Endothelial cell of umbilical vein (primary cell): ENCODE results near the gene CP. TPM values are rescaled to one million over a fixed set of nuclear protein-coding genes. Genes with fewer than 3 reads are reported as not detected.

Source experiments
- BruUV-seq: library from RNA; stranded (reverse); fragments of 400-500 nt; replicated peaks from 2 replicates; lab custom pipeline; 2021; lab: Mats Ljungman, UMichigan
- CTCF ChIA-PET: fragments of 300-600, 350-600 bp; sonication (Branson Sonifier 250); formaldehyde crosslinking; loops from one replicate; lab custom pipeline; 2021; ENCODE audit warnings: antibody characterized with exemption, inconsistent platforms; lab: Charles Lee
- POLR2A ChIA-PET: fragments of 300-600, 350-600 bp; sonication (Branson Sonifier 250); formaldehyde crosslinking; loops from one replicate; lab custom pipeline; 2021; ENCODE audit warnings: antibody characterized with exemption, inconsistent platforms; lab: Charles Lee
- DNase-seq: peaks from one replicate; pipeline ENCODE4 v3.0.0-alpha.2; 2011; ENCODE audit warnings: low read depth, low spot score
- FAIRE-seq: peaks from 2 replicates; lab custom pipeline; 2011; peaks lifted over from hg19 to GRCh38; lab: Jason Lieb, UNC
- H2AFZ ChIP-seq: 2 replicates; pipeline ENCODE4 v1.6.0; 2012; ENCODE audit warnings: low read depth, low read length, control low read depth, inconsistent platforms
- H3K27ac ChIP-seq: 2 replicates; pipeline ENCODE4 v1.5.1; 2011; ENCODE audit warnings: low read depth, mild to moderate bottlenecking, control low read depth, low read length, moderate library complexity; ENCODE audit not compliant: insufficient read depth
- H3K27me3 ChIP-seq, 2 experiments: 2 replicates each; pipeline versions ENCODE4 v1.6.0 to v1.6.1; 2011; ENCODE audit warnings: low read length in 2 of 2, mixed read lengths in 1 of 2; ENCODE audit not compliant: control insufficient read depth in 2 of 2, insufficient read depth in 2 of 2
- H3K36me3 ChIP-seq, 2 experiments: 2 replicates in 1 of 2; 3 replicates in 1 of 2; pipeline ENCODE4 v1.5.1; 2011; ENCODE audit warnings: low read length in 2 of 2, mild to moderate bottlenecking in 1 of 2, moderate library complexity in 1 of 2; ENCODE audit not compliant: control insufficient read depth in 2 of 2, insufficient read depth in 2 of 2; ENCODE audit errors: extremely low read depth in 1 of 2
- H3K4me1 ChIP-seq: 3 replicates; pipeline ENCODE4 v1.5.1; 2011; ENCODE audit warnings: mild to moderate bottlenecking, low read length; ENCODE audit not compliant: control insufficient read depth, insufficient read depth; ENCODE audit errors: extremely low read depth
- H3K4me2 ChIP-seq: 2 replicates; pipeline ENCODE4 v1.6.1; 2011; ENCODE audit warnings: low read length, control low read depth, mixed read lengths; ENCODE audit not compliant: insufficient read depth
- H3K4me3 ChIP-seq, 3 experiments: fragments of 200-600 bp in 1 of 3; sonication (generic), shearing (Covaris generic) in 1 of 3; replicated peaks in 1 of 3; 2 replicates each; pipeline ENCODE4 v1.5.1; 2011 to 2016; ENCODE audit warnings: control low read depth in 3 of 3, low read length in 3 of 3, mild to moderate bottlenecking in 2 of 3, inconsistent platforms in 1 of 3, low read depth in 1 of 3, moderate library complexity in 1 of 3; ENCODE audit not compliant: insufficient read depth in 1 of 3
- H3K79me2 ChIP-seq: 2 replicates; pipeline ENCODE4 v1.6.0; 2012; ENCODE audit warnings: low read length, inconsistent platforms; ENCODE audit not compliant: control insufficient read depth, insufficient read depth
- H3K9ac ChIP-seq: replicated peaks from 2 replicates; pipeline ENCODE3; 2011; ENCODE audit warnings: low read length, control low read depth; ENCODE audit not compliant: insufficient read depth; ENCODE audit errors: extremely low read depth
- H3K9me1 ChIP-seq: replicated peaks from 3 replicates; pipeline ENCODE4 v1.6.0; 2011; ENCODE audit warnings: mild to moderate bottlenecking, low read length; ENCODE audit not compliant: control insufficient read depth, insufficient read depth; ENCODE audit errors: extremely low read depth
- H3K9me3 ChIP-seq: replicated peaks from 2 replicates; pipeline ENCODE4 v1.5.1; 2012; ENCODE audit warnings: low read length, inconsistent platforms; ENCODE audit not compliant: control insufficient read depth, insufficient read depth
- H4K20me1 ChIP-seq: replicated peaks from 2 replicates; pipeline ENCODE3; 2011; ENCODE audit warnings: mild to moderate bottlenecking, low read length; ENCODE audit not compliant: control insufficient read depth, insufficient read depth; ENCODE audit errors: extremely low read depth
- CTCF ChIP-seq, 2 donors: IDR thresholded peaks; 1 replicate in 1 of 2; 2 replicates in 1 of 2; pipeline ENCODE4 v1.5.1; 2011; ENCODE audit warnings: low read length in 2 of 2, mild to moderate bottlenecking in 2 of 2, moderate library complexity in 2 of 2, control low read depth in 1 of 2, inconsistent platforms in 1 of 2, low read depth in 1 of 2; ENCODE audit not compliant: insufficient read depth in 1 of 2; ENCODE audit errors: extremely low read depth in 1 of 2
- EZH2 ChIP-seq: IDR thresholded peaks from 2 replicates; pipeline ENCODE4 v1.6.1; 2012; ENCODE audit warnings: borderline replicate concordance, low read depth, mild to moderate bottlenecking, moderate library complexity, low read length, inconsistent platforms; ENCODE audit not compliant: severe bottlenecking
- FOS ChIP-seq: IDR thresholded peaks from 2 replicates; pipeline ENCODE4 v1.6.1; 2011; ENCODE audit warnings: mild to moderate bottlenecking, low read length, moderate library complexity, borderline replicate concordance; ENCODE audit not compliant: insufficient read depth
- GATA2 ChIP-seq: IDR thresholded peaks from 2 replicates; pipeline ENCODE4 v1.7.0; 2011; ENCODE audit warnings: low read depth, mild to moderate bottlenecking, moderate library complexity, mixed read lengths, low read length; ENCODE audit not compliant: insufficient read length, insufficient read depth
- JUN ChIP-seq: IDR thresholded peaks from 2 replicates; pipeline ENCODE4 v1.6.1; 2011; ENCODE audit warnings: borderline replicate concordance, low read depth; ENCODE audit not compliant: insufficient read length, insufficient read depth
- MAX ChIP-seq: IDR thresholded peaks from 2 replicates; pipeline ENCODE4 v1.6.1; 2011; ENCODE audit not compliant: insufficient read depth, insufficient read length
- MYC ChIP-seq: IDR thresholded peaks from one replicate; pipeline ENCODE4 v1.6.1; 2011; ENCODE audit warnings: mild to moderate bottlenecking, low read depth, low read length
- POLR2A ChIP-seq: IDR thresholded peaks from 2 replicates; pipeline ENCODE4 v1.6.1; 2012; ENCODE audit warnings: low read depth, mild to moderate bottlenecking, control low read depth, low read length
- POLR2AphosphoS5 ChIP-seq: IDR thresholded peaks from 2 replicates; pipeline ENCODE4 v1.6.1; 2012; ENCODE audit warnings: low read depth, mild to moderate bottlenecking, control low read depth, low read length, moderate library complexity; ENCODE audit not compliant: insufficient read depth
- dilution Hi-C: fragments of 300-500 bp; cut with MboI; formaldehyde crosslinking; loops from one replicate; pipeline ENCODE4 v1.15.0; 2019; ENCODE audit warnings: low sequenced_read_pairs; ENCODE audit not compliant: extremely low pct_ligation_motif_present
- intact Hi-C: fragments of 100-400 bp; cut with micrococcal nuclease; formaldehyde crosslinking; loops from one replicate; pipeline ENCODE4 v1.10.0; 2022
- polyA plus RNA-seq, 4 experiments: library from polyadenylated mRNA; depleted of rRNA in 3 of 4; stranded (reverse) in 3 of 4; unstranded in 1 of 4; fragments of >200 nt; gene quantifications; 2 replicates each; pipeline versions ENCODE4 v1.2.1 to v1.2.3, GENCODE V29; 2011 to 2012; ENCODE audit warnings: missing spikeins in 1 of 4
- total RNA-seq: library from RNA; stranded (reverse); gene quantifications from 2 replicates; pipeline ENCODE4 v1.2.3, GENCODE V29; 2021

Gene CP
- total and polyA plus RNA-seq, 2 donors (not counting 3 experiments of a cell fraction or from before 2014, with no cell fraction given): not detected

- Histone ChIP-seq H3K9me1 (no peaks in the 10 kb centered on the region), H4K20me1 (no peaks in the 10 kb centered on the region), H3K36me3 (peaks cover 0 to 3% of the 10 kb centered on the region in 2 experiments), H3K9ac (no peak overlapping the region), H3K27me3 (no peaks in the 10 kb centered on the region), H2AFZ (no peak overlapping the region), H3K27ac (no peak overlapping the region), H3K4me1 (no peaks in the 10 kb centered on the region), H3K79me2 (no peaks in the 10 kb centered on the region), H3K9me3 (no peaks in the 10 kb centered on the region), H3K4me2 (no peak overlapping the region), H3K4me3 (no peak overlapping the region)
- POLR2A ChIA-PET: no interaction called here
- FAIRE-seq (no peak), DNase-seq (no peak)
- TF ChIP-seq GATA2: no peak
- no peak for TF ChIP-seq MAX
- TF ChIP-seq MYC: no peak
- TF ChIP-seq JUN: no peak
- TF ChIP-seq CTCF (IDR thresholded peaks at IDR 0.05; ENCODE audit: extremely low read depth in 1 of 2, insufficient read depth in 1 of 2, low read depth in 1 of 2, low read length in 2 of 2): no peak
- no peak for TF ChIP-seq POLR2A
- TF ChIP-seq EZH2: no peak
- TF ChIP-seq FOS: no peak
- TF ChIP-seq POLR2AphosphoS5: no peak
- intact Hi-C loops (no loop called here), dilution Hi-C loops (no loop called here)
- CTCF ChIA-PET: interaction anchor here (2.3 kb wide), 1 partner anchor 9 kb away, joined by 7 read pairs; no protein-coding TSS in a partner anchor
- BruUV-seq: no TSS peak
These were observed 51.0 kb downstream of the CP start for GRCh38 chr3:149170672-149171071.
